GM23338 (cell line): ENCODE results near the gene FHL2. TPM values are rescaled to one million over a fixed set of nuclear protein-coding genes. Genes with fewer than 3 reads are reported as not detected.

Experiments
- ATAC-seq: fragments of 200-7000 bp; cut with Tn5 transposase; 3 replicates; pipeline ENCODE4 v1.9.1; 2020
- DNase-seq: peaks from one replicate; pipeline ENCODE4 v3.0.0-alpha.2; 2015; ENCODE audit warnings: low spot score
- H2AFZ ChIP-seq: fragments of 200-600 bp; sonication (generic); 2 replicates; pipeline ENCODE4 v1.8.0; 2016; ENCODE audit warnings: antibody characterized with exemption, mild to moderate bottlenecking, moderate library complexity
- H3F3A ChIP-seq: fragments of 200-600 bp; sonication (generic); replicated peaks from 2 replicates; pipeline ENCODE4 v1.8.0; 2017; ENCODE audit warnings: antibody characterized with exemption, mixed run types, low read depth
- H3K27ac ChIP-seq: fragments of 200-600 bp; sonication (generic); 2 replicates; pipeline ENCODE4 v1.6.1; 2016; ENCODE audit warnings: low read depth
- H3K27me3 ChIP-seq: fragments of 200-600 bp; sonication (generic); 2 replicates; pipeline ENCODE4 v1.8.0; 2016; ENCODE audit warnings: mild to moderate bottlenecking, mixed run types, moderate library complexity; ENCODE audit not compliant: insufficient read depth
- H3K36me3 ChIP-seq: fragments of 200-600 bp; sonication (generic); 2 replicates; pipeline ENCODE4 v1.8.0; 2016; ENCODE audit warnings: mild to moderate bottlenecking; ENCODE audit not compliant: insufficient read depth
- H3K4me1 ChIP-seq: fragments of 200-600 bp; sonication (generic); 2 replicates; pipeline ENCODE4 v1.8.0; 2016; ENCODE audit warnings: mild to moderate bottlenecking, moderate library complexity; ENCODE audit not compliant: insufficient read depth
- H3K4me2 ChIP-seq: fragments of 200-600 bp; sonication (generic); 2 replicates; pipeline ENCODE4 v1.7.1; 2017; ENCODE audit warnings: mixed run types
- H3K4me3 ChIP-seq: fragments of 200-600 bp; sonication (generic); 2 replicates; pipeline ENCODE4 v1.6.1; 2016; ENCODE audit warnings: mixed run types
- H3K79me2 ChIP-seq: fragments of 200-600 bp; sonication (generic); replicated peaks from 2 replicates; pipeline ENCODE4 v1.8.0; 2017; ENCODE audit warnings: mild to moderate bottlenecking; ENCODE audit not compliant: insufficient read depth
- H3K9me2 ChIP-seq: fragments of 200-600 bp; sonication (generic); 2 replicates; pipeline ENCODE4 v1.8.0; 2017; ENCODE audit not compliant: insufficient read depth
- H4K20me1 ChIP-seq: fragments of 200-600 bp; sonication (generic); replicated peaks from 2 replicates; pipeline ENCODE4 v1.8.0; 2017; ENCODE audit warnings: mild to moderate bottlenecking; ENCODE audit not compliant: insufficient read depth
- H3K27ac Mint-ChIP-seq: 2 replicates; pipeline ENCODE4 v1.8.0; 2020; ENCODE audit warnings: inconsistent platforms, mild to moderate bottlenecking, moderate library complexity, mixed read lengths
- H3K27me3 Mint-ChIP-seq: 3 replicates; pipeline ENCODE4 v1.8.0; 2022; ENCODE audit warnings: low read depth, mild to moderate bottlenecking, moderate library complexity, mixed read lengths, inconsistent platforms; ENCODE audit not compliant: insufficient read depth, poor library complexity
- H3K36me3 Mint-ChIP-seq: 3 replicates; pipeline ENCODE4 v1.8.0; 2021; ENCODE audit warnings: low read depth, mild to moderate bottlenecking, inconsistent platforms, moderate library complexity, mixed read lengths
- H3K4me1 Mint-ChIP-seq: 3 replicates; pipeline ENCODE4 v1.8.0; 2020; ENCODE audit warnings: mild to moderate bottlenecking, inconsistent platforms, mixed read lengths
- H3K4me3 Mint-ChIP-seq: 3 replicates; pipeline ENCODE4 v1.8.0; 2021; ENCODE audit warnings: moderate library complexity, mild to moderate bottlenecking, inconsistent platforms, mixed read lengths
- H3K9me3 Mint-ChIP-seq: 3 replicates; pipeline ENCODE4 v1.8.0; 2020; ENCODE audit warnings: moderate library complexity, mild to moderate bottlenecking, inconsistent platforms, mixed read lengths
- EZH2 ChIP-seq: fragments of 200-600 bp; sonication (generic); IDR thresholded peaks from one replicate; pipeline ENCODE4 v1.8.0; 2017; ENCODE audit warnings: antibody characterized with exemption, mild to moderate bottlenecking, low read depth; ENCODE audit not compliant: unreplicated experiment
- EZH2phosphoT487 ChIP-seq: fragments of 200-600 bp; sonication (generic); IDR thresholded peaks from one replicate; pipeline ENCODE4 v1.8.1; 2018; ENCODE audit warnings: antibody characterized with exemption; ENCODE audit not compliant: unreplicated experiment
- JUNB ChIP-seq: IDR thresholded peaks from one replicate; pipeline ENCODE4 v1.6.1; 2016; ENCODE audit warnings: antibody characterized with exemption; ENCODE audit not compliant: unreplicated experiment
- POLR2AphosphoS5 ChIP-seq: IDR thresholded peaks from 2 replicates; pipeline ENCODE4 v1.6.1; 2016; ENCODE audit warnings: antibody characterized with exemption, low read depth
- STAT1 ChIP-seq: IDR thresholded peaks from one replicate; pipeline ENCODE4 v1.6.1; 2016; ENCODE audit warnings: antibody characterized with exemption; ENCODE audit not compliant: unreplicated experiment
- ZNF114 ChIP-seq: fragments of 250-450 bp; sonication (Bioruptor Pico); IDR thresholded peaks from 2 replicates; pipeline ENCODE4 v1.5.0; 2020; ENCODE audit warnings: mild to moderate bottlenecking, moderate library complexity
- polyA plus RNA-seq: library from polyadenylated mRNA; unstranded; fragments of >200 nt; fragmentation: Nextera tagmentation; extraction: Ambion mirVana; gene quantifications from 2 replicates; pipeline ENCODE4 v1.2.1, GENCODE V29; 2016
- total RNA-seq: library from RNA; depleted of rRNA; stranded (reverse); fragments of >200 nt; shearing (Covaris generic); gene quantifications from 2 replicates; pipeline ENCODE4 v1.2.3, GENCODE V29; 2014
- TF ChIP-seq, protein P1 (sequence below): IDR thresholded peaks from 2 replicates; pipeline ENCODE4 v1.6.1; 2016; ENCODE audit warnings: antibody characterized with exemption
- TF ChIP-seq, protein P2 (sequence below): fragments of 250-450 bp; sonication (Bioruptor Pico); IDR thresholded peaks from 2 replicates; pipeline ENCODE4 v1.5.0; 2020; ENCODE audit warnings: mild to moderate bottlenecking, moderate library complexity
- TF ChIP-seq, protein P3 (sequence below), 2 experiments: fragments of 200-600 bp in 1 of 2; sonication (generic) in 1 of 2; conservative IDR thresholded peaks; 2 replicates each; pipeline versions ENCODE4 v1.5.1 to v1.6.1; 2016 to 2017; ENCODE audit warnings: antibody characterized with exemption in 2 of 2, low read depth in 2 of 2, mild to moderate bottlenecking in 2 of 2, moderate library complexity in 1 of 2

Gene FHL2
- total and polyA plus RNA-seq, 2 experiments from 2014 or later: 29.0 to 30.9 TPM

DNA sequence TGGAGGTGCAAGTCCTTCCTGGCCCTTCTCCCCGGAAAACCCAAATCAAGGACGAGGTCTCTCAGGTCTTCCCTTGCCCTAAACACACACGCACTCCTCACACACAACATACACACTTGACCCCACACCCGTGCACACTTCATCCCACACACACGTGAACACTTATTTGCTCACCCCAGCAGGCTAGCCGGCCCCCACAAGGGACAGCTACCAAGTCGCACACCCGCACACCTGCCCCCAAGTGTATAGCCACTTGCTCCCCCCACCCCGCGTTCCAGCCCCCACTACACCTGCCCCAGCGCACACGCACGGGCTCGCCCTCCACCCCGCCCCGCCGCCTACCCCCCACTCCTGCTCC, 69.7 kb downstream of the FHL2 start:
- no peaks in the 10 kb centered on the region for H3F3A ChIP-seq
- H3K9me3 Mint-ChIP-seq: no peaks in the 10 kb centered on the region
- peaks cover 27% of the 10 kb centered on the region for H3K4me1 Mint-ChIP-seq
- ATAC-seq (no peak), DNase-seq (no peak)
- H3K79me2 ChIP-seq: peaks cover 48% of the 10 kb centered on the region
- H3K9me2 ChIP-seq: no peaks in the 10 kb centered on the region
- H3K4me3 ChIP-seq: peak overlapping the region; percentile 61
- peak overlapping the region; percentile 92; the same call in 1 of the 2 replicates for H2AFZ ChIP-seq
- TF ChIP-seq JUNB: no peak
- no peak for TF ChIP-seq STAT1
- TF ChIP-seq, protein P1, sequence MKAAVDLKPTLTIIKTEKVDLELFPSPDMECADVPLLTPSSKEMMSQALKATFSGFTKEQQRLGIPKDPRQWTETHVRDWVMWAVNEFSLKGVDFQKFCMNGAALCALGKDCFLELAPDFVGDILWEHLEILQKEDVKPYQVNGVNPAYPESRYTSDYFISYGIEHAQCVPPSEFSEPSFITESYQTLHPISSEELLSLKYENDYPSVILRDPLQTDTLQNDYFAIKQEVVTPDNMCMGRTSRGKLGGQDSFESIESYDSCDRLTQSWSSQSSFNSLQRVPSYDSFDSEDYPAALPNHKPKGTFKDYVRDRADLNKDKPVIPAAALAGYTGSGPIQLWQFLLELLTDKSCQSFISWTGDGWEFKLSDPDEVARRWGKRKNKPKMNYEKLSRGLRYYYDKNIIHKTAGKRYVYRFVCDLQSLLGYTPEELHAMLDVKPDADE: no peak
- TF ChIP-seq EZH2phosphoT487: no peak
- peaks cover 8% of the 10 kb centered on the region; the same call in 2 of the 3 replicates for H3K36me3 Mint-ChIP-seq
- peaks cover 14% of the 10 kb centered on the region for H3K27me3 ChIP-seq
- no peaks in the 10 kb centered on the region for H3K36me3 ChIP-seq
- no peaks in the 10 kb centered on the region; the same call in 1 of the 2 replicates for H4K20me1 ChIP-seq
- peak overlapping the region; percentile 94 for H3K27ac Mint-ChIP-seq
- peak overlapping the region; percentile 78 for H3K4me2 ChIP-seq
- peaks cover 10% of the 10 kb centered on the region for H3K27me3 Mint-ChIP-seq
- peaks cover 12% of the 10 kb centered on the region for H3K4me1 ChIP-seq
- H3K27ac ChIP-seq: no peak overlapping the region
- peak overlapping the region; percentile 95 for H3K4me3 Mint-ChIP-seq

DNA sequence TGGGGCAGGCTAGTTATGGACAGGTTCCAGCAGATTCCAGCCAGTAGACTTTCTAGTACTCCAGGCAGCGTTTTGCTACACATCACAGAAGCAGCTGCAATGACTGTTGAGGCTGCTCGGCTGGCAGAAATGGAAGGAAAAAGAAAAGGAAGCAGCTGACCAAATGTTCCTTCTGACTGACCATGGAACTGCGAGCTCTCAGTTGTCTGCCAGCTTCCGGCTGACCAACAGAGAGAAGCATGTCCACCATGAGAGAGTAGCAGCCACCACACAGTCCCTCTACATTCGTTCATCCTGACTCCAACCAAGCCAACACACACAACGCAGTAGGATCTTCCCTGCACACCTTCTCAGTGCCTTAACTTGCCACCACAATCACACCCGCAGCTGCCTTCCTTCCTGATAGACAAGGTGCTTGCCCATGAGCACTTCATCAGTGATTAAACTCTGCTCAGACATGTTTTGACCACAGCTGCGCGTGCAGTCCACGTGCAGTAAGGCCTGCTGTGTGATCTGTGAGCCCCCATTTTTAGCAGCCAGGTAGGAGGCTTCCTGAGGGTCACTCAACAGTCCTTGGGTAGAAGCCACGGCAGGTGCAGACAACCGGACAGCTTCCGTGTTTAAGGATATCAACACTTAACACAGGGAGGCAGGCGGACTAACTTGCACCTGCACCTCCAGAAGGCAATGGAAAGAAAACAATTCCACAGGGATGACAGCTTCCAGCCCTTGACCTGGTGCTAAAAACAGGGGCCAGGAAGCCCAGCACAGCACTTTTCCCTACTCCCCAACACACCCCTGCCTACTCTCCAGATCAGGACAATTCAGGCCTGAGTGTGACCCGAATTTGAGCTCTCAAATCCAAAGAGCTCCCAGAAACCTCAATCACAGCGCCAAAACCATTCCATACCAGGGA, 70.3 kb downstream of the FHL2 start:
- H3K36me3 Mint-ChIP-seq: peaks cover 8% of the 10 kb centered on the region; the same call in 2 of the 3 replicates
- Histone ChIP-seq H3K4me1 (peaks cover 12% of the 10 kb centered on the region), H3K36me3 (no peaks in the 10 kb centered on the region), H4K20me1 (no peaks in the 10 kb centered on the region; the same call in 1 of the 2 replicates), H3K27me3 (peaks cover 14% of the 10 kb centered on the region), H3K4me2 (peak overlapping the region; percentile 78), H3K4me3 (peak overlapping the region; percentile 61), H3F3A (no peaks in the 10 kb centered on the region), H3K27ac (no peak overlapping the region), H2AFZ (peak overlapping the region; percentile 92; the same call in 1 of the 2 replicates), H3K79me2 (peaks cover 53% of the 10 kb centered on the region), H3K9me2 (no peaks in the 10 kb centered on the region)
- H3K27ac Mint-ChIP-seq: peak overlapping the region; percentile 94
- DNase-seq: peak; percentile 37
- H3K27me3 Mint-ChIP-seq: peaks cover 10% of the 10 kb centered on the region
- no peak; the same call in 2 of the 3 replicates for ATAC-seq
- no peaks in the 10 kb centered on the region for H3K9me3 Mint-ChIP-seq
- peak overlapping the region; percentile 95 for H3K4me3 Mint-ChIP-seq
- peaks cover 30% of the 10 kb centered on the region for H3K4me1 Mint-ChIP-seq
- no peak for TF ChIP-seq ZNF114 (CRISPR knock-in tag)
- TF ChIP-seq, protein P2, sequence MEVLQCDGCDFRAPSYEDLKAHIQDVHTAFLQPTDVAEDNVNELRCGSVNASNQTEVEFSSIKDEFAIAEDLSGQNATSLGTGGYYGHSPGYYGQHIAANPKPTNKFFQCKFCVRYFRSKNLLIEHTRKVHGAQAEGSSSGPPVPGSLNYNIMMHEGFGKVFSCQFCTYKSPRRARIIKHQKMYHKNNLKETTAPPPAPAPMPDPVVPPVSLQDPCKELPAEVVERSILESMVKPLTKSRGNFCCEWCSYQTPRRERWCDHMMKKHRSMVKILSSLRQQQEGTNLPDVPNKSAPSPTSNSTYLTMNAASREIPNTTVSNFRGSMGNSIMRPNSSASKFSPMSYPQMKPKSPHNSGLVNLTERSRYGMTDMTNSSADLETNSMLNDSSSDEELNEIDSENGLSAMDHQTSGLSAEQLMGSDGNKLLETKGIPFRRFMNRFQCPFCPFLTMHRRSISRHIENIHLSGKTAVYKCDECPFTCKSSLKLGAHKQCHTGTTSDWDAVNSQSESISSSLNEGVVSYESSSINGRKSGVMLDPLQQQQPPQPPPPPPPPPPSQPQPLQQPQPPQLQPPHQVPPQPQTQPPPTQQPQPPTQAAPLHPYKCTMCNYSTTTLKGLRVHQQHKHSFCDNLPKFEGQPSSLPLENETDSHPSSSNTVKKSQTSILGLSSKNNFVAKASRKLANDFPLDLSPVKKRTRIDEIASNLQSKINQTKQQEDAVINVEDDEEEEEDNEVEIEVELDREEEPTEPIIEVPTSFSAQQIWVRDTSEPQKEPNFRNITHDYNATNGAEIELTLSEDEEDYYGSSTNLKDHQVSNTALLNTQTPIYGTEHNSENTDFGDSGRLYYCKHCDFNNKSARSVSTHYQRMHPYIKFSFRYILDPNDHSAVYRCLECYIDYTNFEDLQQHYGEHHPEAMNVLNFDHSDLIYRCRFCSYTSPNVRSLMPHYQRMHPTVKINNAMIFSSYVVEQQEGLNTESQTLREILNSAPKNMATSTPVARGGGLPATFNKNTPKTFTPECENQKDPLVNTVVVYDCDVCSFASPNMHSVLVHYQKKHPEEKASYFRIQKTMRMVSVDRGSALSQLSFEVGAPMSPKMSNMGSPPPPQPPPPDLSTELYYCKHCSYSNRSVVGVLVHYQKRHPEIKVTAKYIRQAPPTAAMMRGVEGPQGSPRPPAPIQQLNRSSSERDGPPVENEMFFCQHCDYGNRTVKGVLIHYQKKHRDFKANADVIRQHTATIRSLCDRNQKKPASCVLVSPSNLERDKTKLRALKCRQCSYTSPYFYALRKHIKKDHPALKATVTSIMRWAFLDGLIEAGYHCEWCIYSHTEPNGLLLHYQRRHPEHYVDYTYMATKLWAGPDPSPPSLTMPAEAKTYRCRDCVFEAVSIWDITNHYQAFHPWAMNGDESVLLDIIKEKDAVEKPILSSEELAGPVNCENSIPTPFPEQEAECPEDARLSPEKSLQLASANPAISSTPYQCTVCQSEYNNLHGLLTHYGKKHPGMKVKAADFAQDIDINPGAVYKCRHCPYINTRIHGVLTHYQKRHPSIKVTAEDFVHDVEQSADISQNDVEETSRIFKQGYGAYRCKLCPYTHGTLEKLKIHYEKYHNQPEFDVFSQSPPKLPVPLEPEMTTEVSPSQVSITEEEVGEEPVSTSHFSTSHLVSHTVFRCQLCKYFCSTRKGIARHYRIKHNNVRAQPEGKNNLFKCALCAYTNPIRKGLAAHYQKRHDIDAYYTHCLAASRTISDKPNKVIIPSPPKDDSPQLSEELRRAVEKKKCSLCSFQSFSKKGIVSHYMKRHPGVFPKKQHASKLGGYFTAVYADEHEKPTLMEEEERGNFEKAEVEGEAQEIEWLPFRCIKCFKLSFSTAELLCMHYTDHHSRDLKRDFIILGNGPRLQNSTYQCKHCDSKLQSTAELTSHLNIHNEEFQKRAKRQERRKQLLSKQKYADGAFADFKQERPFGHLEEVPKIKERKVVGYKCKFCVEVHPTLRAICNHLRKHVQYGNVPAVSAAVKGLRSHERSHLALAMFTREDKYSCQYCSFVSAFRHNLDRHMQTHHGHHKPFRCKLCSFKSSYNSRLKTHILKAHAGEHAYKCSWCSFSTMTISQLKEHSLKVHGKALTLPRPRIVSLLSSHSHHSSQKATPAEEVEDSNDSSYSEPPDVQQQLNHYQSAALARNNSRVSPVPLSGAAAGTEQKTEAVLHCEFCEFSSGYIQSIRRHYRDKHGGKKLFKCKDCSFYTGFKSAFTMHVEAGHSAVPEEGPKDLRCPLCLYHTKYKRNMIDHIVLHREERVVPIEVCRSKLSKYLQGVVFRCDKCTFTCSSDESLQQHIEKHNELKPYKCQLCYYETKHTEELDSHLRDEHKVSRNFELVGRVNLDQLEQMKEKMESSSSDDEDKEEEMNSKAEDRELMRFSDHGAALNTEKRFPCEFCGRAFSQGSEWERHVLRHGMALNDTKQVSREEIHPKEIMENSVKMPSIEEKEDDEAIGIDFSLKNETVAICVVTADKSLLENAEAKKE: no peak
- TF ChIP-seq, protein P1: no peak
- TF ChIP-seq, protein P3, sequence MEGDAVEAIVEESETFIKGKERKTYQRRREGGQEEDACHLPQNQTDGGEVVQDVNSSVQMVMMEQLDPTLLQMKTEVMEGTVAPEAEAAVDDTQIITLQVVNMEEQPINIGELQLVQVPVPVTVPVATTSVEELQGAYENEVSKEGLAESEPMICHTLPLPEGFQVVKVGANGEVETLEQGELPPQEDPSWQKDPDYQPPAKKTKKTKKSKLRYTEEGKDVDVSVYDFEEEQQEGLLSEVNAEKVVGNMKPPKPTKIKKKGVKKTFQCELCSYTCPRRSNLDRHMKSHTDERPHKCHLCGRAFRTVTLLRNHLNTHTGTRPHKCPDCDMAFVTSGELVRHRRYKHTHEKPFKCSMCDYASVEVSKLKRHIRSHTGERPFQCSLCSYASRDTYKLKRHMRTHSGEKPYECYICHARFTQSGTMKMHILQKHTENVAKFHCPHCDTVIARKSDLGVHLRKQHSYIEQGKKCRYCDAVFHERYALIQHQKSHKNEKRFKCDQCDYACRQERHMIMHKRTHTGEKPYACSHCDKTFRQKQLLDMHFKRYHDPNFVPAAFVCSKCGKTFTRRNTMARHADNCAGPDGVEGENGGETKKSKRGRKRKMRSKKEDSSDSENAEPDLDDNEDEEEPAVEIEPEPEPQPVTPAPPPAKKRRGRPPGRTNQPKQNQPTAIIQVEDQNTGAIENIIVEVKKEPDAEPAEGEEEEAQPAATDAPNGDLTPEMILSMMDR (conservative IDR thresholded peaks at IDR 0.05; ENCODE audit: low read depth in 2 of 2): no peak
- TF ChIP-seq EZH2: no peak
- no peak for TF ChIP-seq STAT1
- no peak for TF ChIP-seq POLR2AphosphoS5
